ENCODE data around the gene CLEC4M.

- TF ChIP-seq POLR2A (IDR thresholded peaks at IDR 0.05; ENCODE audit: low read length) (no peak), GATA1 (IDR thresholded peaks at IDR 0.05; ENCODE audit: low read depth, low read length) (no peak)
Observed at GRCh38 chr19:7806876-7807275, 43.8 kb downstream of the CLEC4M start.

Measured in erythroblast (primary cell).